ENCODE measurements around the gene CBS. TPM values are rescaled to one million over a fixed set of nuclear protein-coding genes. Genes with fewer than 3 reads are reported as not detected.
"Not testable (repeated sequence)": the region's sequence is repeated elsewhere in the genome, so short reads cannot be mapped to it uniquely, and the experiment has no call there.

CBS gene
- total and polyA plus RNA-seq, 2 donors, result 9.2 to 18.5 TPM

- H3K4me3 ChIP-seq (ENCODE audit: low read depth, low read length); DNase-seq (ENCODE audit: extremely low spot score); H3K4me1 ChIP-seq (ENCODE audit: insufficient read depth); H3K36me3 ChIP-seq (ENCODE audit: insufficient read depth); H3K27ac ChIP-seq (ENCODE audit: low read depth): not testable (repeated sequence)
- 44% methylated on average over 19 of the region's 21 CpGs for WGBS
Measured at GRCh38 chr21:43045876-43046821, 29.5 kb downstream of the CBS start.

GRCh38 chr21:43045165-43045875 is 30.3 kb downstream of the CBS start:
- not testable (repeated sequence) for H3K27ac ChIP-seq (ENCODE audit: low read depth); H3K4me1 ChIP-seq (ENCODE audit: insufficient read depth); H3K36me3 ChIP-seq (ENCODE audit: insufficient read depth); DNase-seq (ENCODE audit: extremely low spot score); H3K4me3 ChIP-seq (ENCODE audit: low read depth, low read length)
- WGBS, result 60% methylated on average over 8 of the region's 17 CpGs

- not testable (repeated sequence) for H3K36me3 ChIP-seq (ENCODE audit: insufficient read depth); H3K4me1 ChIP-seq (ENCODE audit: insufficient read depth); H3K4me3 ChIP-seq (ENCODE audit: low read depth, low read length); DNase-seq (ENCODE audit: extremely low spot score); H3K27ac ChIP-seq (ENCODE audit: low read depth)
- 86% methylated on average over 9 of the region's 14 CpGs for WGBS
Measured at GRCh38 chr21:43044547-43044946, 31.1 kb downstream of the CBS start.

GRCh38 chr21:43043291-43043690 is 32.3 kb downstream of the CBS start:
- DNase-seq (ENCODE audit: extremely low spot score); H3K27ac ChIP-seq (ENCODE audit: low read depth): not testable (repeated sequence)
- 94% methylated on average over 5 of the region's 14 CpGs for WGBS

GRCh38 chr21:43042169-43042568 is 33.5 kb downstream of the CBS start:
- DNase-seq (ENCODE audit: extremely low spot score); H3K27ac ChIP-seq (ENCODE audit: low read depth); H3K4me3 ChIP-seq (ENCODE audit: low read depth, low read length); H3K36me3 ChIP-seq (ENCODE audit: insufficient read depth); H3K4me1 ChIP-seq (ENCODE audit: insufficient read depth): not testable (repeated sequence)
- 85% methylated on average over 5 of the region's 5 CpGs for WGBS

More at GRCh38 chr21:43043291-43043690, 32.3 kb downstream of the CBS start:
- not testable (repeated sequence) for H3K4me1 ChIP-seq (ENCODE audit: insufficient read depth); H3K4me3 ChIP-seq (ENCODE audit: low read depth, low read length); H3K36me3 ChIP-seq (ENCODE audit: insufficient read depth)

GRCh38 chr21:43038659-43039044 is 37.0 kb downstream of the CBS start:
- 75% methylated on average over 7 of the region's 10 CpGs for WGBS
- not testable (repeated sequence) for H3K27ac ChIP-seq (ENCODE audit: low read depth); DNase-seq (ENCODE audit: extremely low spot score); H3K4me1 ChIP-seq (ENCODE audit: insufficient read depth); H3K4me3 ChIP-seq (ENCODE audit: low read depth, low read length); H3K36me3 ChIP-seq (ENCODE audit: insufficient read depth)

- WGBS, result 87% methylated on average over 15 of the region's 19 CpGs
- not testable (repeated sequence) for H3K4me3 ChIP-seq (ENCODE audit: low read depth, low read length); H3K4me1 ChIP-seq (ENCODE audit: insufficient read depth); H3K27ac ChIP-seq (ENCODE audit: low read depth); DNase-seq (ENCODE audit: extremely low spot score); H3K36me3 ChIP-seq (ENCODE audit: insufficient read depth)
Measured at GRCh38 chr21:43037918-43038658, 37.5 kb downstream of the CBS start.

- 94% methylated on average over 9 of the region's 17 CpGs for WGBS
- not testable (repeated sequence) for DNase-seq (ENCODE audit: extremely low spot score); H3K4me3 ChIP-seq (ENCODE audit: low read depth, low read length); H3K27ac ChIP-seq (ENCODE audit: low read depth); H3K4me1 ChIP-seq (ENCODE audit: insufficient read depth); H3K36me3 ChIP-seq (ENCODE audit: insufficient read depth)
Measured at GRCh38 chr21:43036889-43037288, 38.7 kb downstream of the CBS start.

- Histone ChIP-seq H3K27ac (ENCODE audit: low read depth) (no peak overlapping the region), H3K4me3 (ENCODE audit: low read depth, low read length) (no peak overlapping the region), H3K36me3 (ENCODE audit: insufficient read depth) (peaks cover under 1% of the 10 kb centered on the region), H3K4me1 (ENCODE audit: insufficient read depth) (no peaks in the 10 kb centered on the region)
- 73% methylated on average over 5 of the region's 5 CpGs for WGBS
- DNase-seq (ENCODE audit: extremely low spot score), result no peak
Measured at GRCh38 chr21:43034826-43035225, 40.8 kb downstream of the CBS start.

GRCh38 chr21:43034101-43034500 is 41.5 kb downstream of the CBS start:
- 85% methylated on average over 1 of the region's 1 CpG for WGBS
- Histone ChIP-seq H3K4me1 (ENCODE audit: insufficient read depth) (no peaks in the 10 kb centered on the region), H3K27ac (ENCODE audit: low read depth) (no peak overlapping the region), H3K36me3 (ENCODE audit: insufficient read depth) (peaks cover 3% of the 10 kb centered on the region), H3K4me3 (ENCODE audit: low read depth, low read length) (no peak overlapping the region)
- DNase-seq (ENCODE audit: extremely low spot score), result no peak

GRCh38 chr21:43031121-43031619 is 44.5 kb downstream of the CBS start:
- Histone ChIP-seq H3K4me3 (ENCODE audit: low read depth, low read length) (no peak overlapping the region), H3K36me3 (ENCODE audit: insufficient read depth) (peaks cover 5% of the 10 kb centered on the region)
- WGBS, result 90% methylated on average over 12 of the region's 12 CpGs

GRCh38 chr21:43029785-43030184 is 45.9 kb downstream of the CBS start:
- Histone ChIP-seq H3K4me3 (ENCODE audit: low read depth, low read length) (no peak overlapping the region), H3K27ac (ENCODE audit: low read depth) (no peak overlapping the region), H3K4me1 (ENCODE audit: insufficient read depth) (no peaks in the 10 kb centered on the region), H3K36me3 (ENCODE audit: insufficient read depth) (peaks cover 5% of the 10 kb centered on the region)
- no peak for DNase-seq (ENCODE audit: extremely low spot score)
- WGBS, result 90% methylated on average over 13 of the region's 13 CpGs

More at GRCh38 chr21:43031121-43031619, 44.5 kb downstream of the CBS start:
- H3K4me1 ChIP-seq (ENCODE audit: insufficient read depth), result no peaks in the 10 kb centered on the region
- DNase-seq (ENCODE audit: extremely low spot score), result no peak
- H3K27ac ChIP-seq (ENCODE audit: low read depth), result no peak overlapping the region

Data from urinary bladder (tissue), 4 donors.